Urothelium cell line (cell line): ENCODE data around the gene LRRC3B.
A peak's percentile ranks its signal among the peaks of the same experiment; 100 is the strongest.
"Not testable (repeated sequence)": the region's sequence is repeated elsewhere in the genome, so short reads cannot be mapped to it uniquely, and the experiment has no call there.

Experiments used
- DNase-seq: peaks from one replicate; pipeline ENCODE4 v3.0.0; 2011; ENCODE audit warnings: low spot score, mixed read lengths
- FAIRE-seq: peaks from 2 replicates; lab custom pipeline; 2011; peaks lifted over from hg19 to GRCh38; lab: Jason Lieb, UNC

LRRC3B gene

DNA sequence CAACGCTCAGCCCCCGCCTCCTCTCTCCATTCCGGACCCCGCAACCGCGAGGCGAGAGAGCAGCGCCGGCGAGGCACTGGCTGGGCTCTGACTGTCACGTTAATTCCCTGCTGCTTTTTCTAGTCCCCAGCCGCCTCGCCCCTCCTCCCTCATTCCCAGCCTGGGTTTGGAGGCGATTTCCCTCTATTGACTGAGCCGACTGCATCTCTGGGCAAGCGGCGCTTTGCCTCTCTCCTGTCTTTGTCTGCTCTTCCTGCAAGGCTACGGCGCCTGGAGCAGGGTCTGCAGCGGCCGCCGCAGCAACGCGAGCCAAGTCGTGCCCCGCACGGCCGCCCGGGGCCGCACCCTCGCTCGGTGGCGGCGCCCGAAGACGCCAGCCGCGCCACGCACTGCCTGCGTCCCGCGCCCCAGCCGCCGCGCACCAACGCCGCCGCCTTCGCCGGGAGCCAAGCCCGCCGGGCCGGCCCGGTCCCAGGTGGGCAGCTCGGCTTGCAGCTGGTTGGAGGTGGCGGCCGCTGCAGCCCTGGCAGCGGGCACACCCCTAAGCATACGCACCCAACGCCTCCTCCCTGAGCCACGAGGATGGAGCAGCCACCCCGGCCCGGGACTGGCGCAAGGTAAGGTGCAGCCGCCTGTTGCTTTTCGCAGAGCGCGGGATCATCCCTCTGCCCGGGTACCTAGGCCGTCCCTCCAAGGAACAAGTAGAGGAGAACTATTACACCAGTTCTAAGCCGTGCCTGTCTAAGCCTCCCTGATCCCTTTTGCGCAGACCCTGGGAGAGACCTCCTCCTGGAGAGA is at the start of gene LRRC3B:
Gene LRRC3B, plus strand, starts transcription at position 152 of the 798 bp plus-strand sequence. CDS start 86,901 bp downstream, outside the sequence.
- DNase-seq: peak; percentile 46
- FAIRE-seq: no peak

- DNase-seq (no peak), FAIRE-seq (no peak)
Measured at GRCh38 chr3:26574766-26575165, 47.8 kb upstream of the LRRC3B start.

GRCh38 chr3:26579116-26579515 is 43.5 kb upstream of the LRRC3B start:
- no peak for FAIRE-seq
- no peak for DNase-seq

DNA sequence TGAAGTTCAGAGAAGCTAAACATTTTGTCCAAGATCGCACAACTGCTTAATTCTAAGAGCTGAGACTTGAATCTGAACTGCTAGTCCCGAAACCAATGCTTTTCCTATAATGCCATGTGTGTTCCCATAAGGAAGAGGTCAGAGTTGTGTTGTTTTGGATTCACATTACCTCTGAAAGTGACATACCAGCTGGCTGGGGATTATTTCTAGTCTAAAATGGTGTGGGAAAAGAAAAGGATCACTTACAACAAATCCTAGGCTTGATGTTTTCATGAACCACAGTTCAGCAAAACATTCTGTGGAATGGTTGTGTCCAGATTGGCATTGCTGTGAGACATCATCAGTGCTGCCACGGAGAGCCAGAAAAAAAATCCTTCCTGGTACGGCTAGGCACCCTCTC is 35.0 kb upstream of the LRRC3B start:
- FAIRE-seq (no peak), DNase-seq (no peak)

DNA sequence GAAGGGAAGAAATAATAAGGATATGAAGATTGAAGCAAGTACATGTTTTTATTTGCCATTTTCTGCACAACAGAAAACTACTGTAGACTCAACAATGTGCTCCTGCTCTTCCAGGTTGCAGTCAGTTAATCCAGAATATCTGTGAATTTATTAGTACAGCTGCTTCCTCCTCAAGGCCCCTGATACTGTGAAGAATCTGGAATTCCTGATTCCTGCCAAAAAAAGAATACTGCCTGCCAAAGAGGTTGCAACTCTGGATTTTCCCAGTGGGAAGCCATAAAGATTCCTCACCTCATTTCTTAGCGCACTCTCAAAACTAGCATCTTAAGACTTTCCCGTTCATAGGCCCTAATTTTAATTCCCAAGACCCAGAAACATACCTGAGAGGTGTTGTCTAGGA is 33.6 kb upstream of the LRRC3B start:
- no peak for DNase-seq
- FAIRE-seq: no peak

- FAIRE-seq (no peak), DNase-seq (no peak)
Measured at GRCh38 chr3:26589678-26590077, 32.9 kb upstream of the LRRC3B start.

GRCh38 chr3:26590919-26591484 is 31.6 kb upstream of the LRRC3B start:
- no peak for FAIRE-seq

GRCh38 chr3:26591926-26592325 is 30.6 kb upstream of the LRRC3B start:
- DNase-seq (no peak), FAIRE-seq (no peak)

More at GRCh38 chr3:26590919-26591484, 31.6 kb upstream of the LRRC3B start:
- no peak for DNase-seq

DNA sequence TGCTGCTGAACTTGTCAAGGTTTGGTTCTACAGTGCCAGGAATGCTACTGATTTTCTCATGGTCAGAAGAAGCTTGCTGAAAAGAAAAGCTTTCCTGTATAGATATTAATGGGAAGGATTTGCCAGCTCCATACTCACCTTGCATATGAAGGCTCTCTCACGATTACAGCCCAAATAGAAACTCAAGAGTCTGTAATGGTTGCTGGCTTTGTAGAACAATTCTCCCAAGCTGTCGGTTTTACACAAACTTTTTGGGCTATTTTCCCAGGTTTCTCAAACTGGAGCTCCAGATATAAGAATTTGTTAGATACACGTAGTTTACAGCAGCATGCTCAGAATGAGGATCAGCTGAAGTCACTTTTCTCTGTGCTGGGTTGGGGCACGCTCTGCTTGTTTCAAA is 30.1 kb upstream of the LRRC3B start:
- no peak for FAIRE-seq
- no peak for DNase-seq

DNA sequence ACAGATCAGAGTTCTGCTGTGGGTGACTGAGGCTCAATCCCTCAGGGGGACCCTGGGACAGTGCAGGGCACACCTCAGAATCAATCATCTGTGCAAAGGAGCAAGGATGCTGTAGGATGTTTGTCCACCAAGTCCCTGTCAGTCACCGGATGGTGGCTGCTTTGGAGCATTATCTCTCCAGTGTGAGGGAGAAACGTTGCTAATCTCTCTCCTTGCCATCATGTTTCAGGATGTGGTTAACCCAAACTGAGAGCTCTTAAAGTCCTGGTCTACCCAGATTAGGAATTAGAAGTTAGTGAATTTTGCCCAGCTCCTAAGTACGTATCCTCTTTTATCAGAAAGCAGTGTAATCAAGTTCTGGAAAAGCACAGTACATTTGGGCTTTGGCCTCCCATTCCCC is 26.2 kb upstream of the LRRC3B start:
- DNase-seq (no peak), FAIRE-seq (no peak)

GRCh38 chr3:26603311-26603710 is 19.3 kb upstream of the LRRC3B start:
- not testable (repeated sequence) for DNase-seq, FAIRE-seq

GRCh38 chr3:26603771-26604170 is 18.8 kb upstream of the LRRC3B start:
- not testable (repeated sequence) for DNase-seq

DNA sequence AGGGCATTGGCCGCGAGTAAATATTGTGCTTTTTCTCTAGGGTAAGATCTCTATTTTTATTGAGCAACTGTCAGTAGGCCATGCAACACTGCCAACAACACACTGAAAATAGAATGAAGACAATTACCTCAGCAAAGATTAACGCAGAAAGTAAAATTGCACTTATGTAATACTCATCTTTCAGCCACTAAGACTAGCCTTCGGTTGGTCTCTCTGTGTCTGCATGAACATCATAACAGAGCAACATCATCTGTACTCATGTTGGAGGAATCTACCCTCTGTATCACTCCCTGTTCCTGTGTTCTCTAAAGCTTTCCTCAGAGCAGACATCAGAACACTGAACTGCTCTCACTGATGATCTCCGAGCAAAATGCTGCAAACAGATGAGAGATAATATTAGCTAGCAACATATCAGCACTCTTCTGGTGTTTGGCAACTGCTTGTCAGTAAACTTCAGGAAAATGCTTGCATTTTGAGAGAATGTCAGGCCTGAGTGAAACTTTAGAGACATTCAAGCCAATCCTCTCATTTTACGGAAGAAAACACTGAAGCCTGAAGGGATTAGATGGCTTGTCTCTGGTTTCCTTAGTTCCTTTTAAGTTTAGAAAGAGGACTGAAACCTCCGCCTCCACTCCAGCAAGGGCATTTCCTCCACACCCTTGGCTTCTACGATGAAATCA is 8.4 kb upstream of the LRRC3B start:
- FAIRE-seq (no peak), DNase-seq (no peak)

More at GRCh38 chr3:26603771-26604170, 18.8 kb upstream of the LRRC3B start:
- FAIRE-seq: not testable (repeated sequence)

- FAIRE-seq: no peak
Measured at GRCh38 chr3:26621176-26621575, 1.4 kb upstream of the LRRC3B start.

GRCh38 chr3:26621906-26622620 is 509 bp upstream of the LRRC3B start:
- no peak for DNase-seq
- no peak for FAIRE-seq

More at GRCh38 chr3:26621176-26621575, 1.4 kb upstream of the LRRC3B start:
- DNase-seq: no peak

GRCh38 chr3:26623419-26624208 is 1.0 kb downstream of the LRRC3B start:
- peak; percentile 9 for DNase-seq
- FAIRE-seq: no peak

- no peak for FAIRE-seq
- DNase-seq: no peak
Measured at GRCh38 chr3:26624209-26624765, 1.7 kb downstream of the LRRC3B start.

DNA sequence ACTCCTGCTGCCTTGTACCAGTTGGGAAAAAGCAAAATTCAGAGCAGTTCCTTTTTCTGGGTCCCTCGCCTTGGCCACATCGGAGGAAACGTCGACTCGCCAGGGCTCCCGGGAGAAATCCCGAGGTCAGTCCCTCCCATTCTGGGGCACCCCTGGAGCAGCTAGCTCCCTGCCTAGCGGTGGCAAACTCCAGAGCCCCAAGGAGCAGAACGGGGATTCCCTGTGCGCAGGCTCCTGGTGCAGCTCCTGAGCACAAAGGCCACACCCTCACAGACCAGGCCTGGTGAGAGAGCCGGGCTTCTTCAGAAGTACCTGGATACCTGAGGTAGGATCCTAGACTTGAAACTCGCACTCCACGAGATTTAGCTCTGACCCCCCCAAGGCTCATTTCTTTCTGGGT is 2.6 kb downstream of the LRRC3B start:
- no peak for DNase-seq
- FAIRE-seq: no peak

DNA sequence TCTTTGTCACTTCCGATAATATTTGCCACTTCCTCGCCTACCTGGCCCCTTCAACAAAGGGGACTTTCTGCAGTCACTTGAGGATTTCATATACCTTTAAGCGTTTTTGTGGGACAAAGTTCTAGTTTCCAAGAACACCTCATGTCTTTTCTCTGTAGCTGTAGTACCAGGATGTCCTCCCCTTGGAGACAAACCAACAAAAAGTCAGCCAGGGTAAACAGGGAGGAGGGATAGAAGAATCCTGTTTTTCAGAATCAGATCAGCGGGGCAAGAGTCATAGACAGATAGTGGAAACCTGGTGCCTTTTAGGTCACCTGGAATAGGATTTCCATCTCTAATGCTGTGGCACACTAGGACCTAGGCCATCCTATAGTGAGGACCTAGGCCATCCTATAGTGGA is 4.5 kb downstream of the LRRC3B start:
- FAIRE-seq (no peak), DNase-seq (no peak)

DNA sequence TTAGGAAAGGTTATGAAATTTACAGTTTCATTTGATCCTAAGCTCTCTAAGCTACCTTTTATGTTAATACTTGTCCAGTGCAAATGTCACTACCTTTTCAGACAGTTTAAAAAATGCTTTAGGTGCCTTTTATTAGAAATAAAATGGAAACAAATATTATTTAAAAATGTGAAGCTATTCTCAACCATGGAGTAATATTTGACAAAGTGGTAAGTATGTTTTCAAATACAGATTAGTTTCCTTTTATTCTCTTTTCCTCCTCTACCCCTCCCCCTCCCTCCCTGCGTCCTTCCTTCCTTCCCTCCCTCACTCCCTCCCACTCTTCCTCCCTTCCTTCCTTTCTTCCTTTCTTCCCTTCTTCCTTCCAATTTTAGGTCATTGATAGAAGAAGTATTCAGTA is 6.3 kb downstream of the LRRC3B start:
- no peak for DNase-seq
- no peak for FAIRE-seq
